ENCODE data around the gene ADCYAP1R1. TPM values are rescaled to one million over a fixed set of nuclear protein-coding genes. Genes with fewer than 3 reads are reported as not detected.

The ADCYAP1R1 gene
- total RNA-seq, 1 donor from 2014 or later: 6.0 TPM

- no peak for DNase-seq
- ATAC-seq: no peak
- intact Hi-C loops (cut with micrococcal nuclease): no loop called here
Observed at GRCh38 chr7:31062746-31063435, 10.8 kb downstream of the ADCYAP1R1 start.

- intact Hi-C loops (cut with micrococcal nuclease): no loop called here
- no peak for ATAC-seq
- no peak for DNase-seq
Observed at GRCh38 chr7:31065021-31065593, 13.0 kb downstream of the ADCYAP1R1 start.

- DNase-seq (no peak), ATAC-seq (no peak)
- intact Hi-C loops (cut with micrococcal nuclease): no loop called here
Observed at GRCh38 chr7:31065840-31066239, 13.7 kb downstream of the ADCYAP1R1 start.

GRCh38 chr7:31066516-31067130, 14.5 kb downstream of the ADCYAP1R1 start:
- DNase-seq (no peak), ATAC-seq (no peak)
- intact Hi-C loops (cut with micrococcal nuclease): no loop called here

GRCh38 chr7:31067491-31067890, 15.4 kb downstream of the ADCYAP1R1 start:
- DNase-seq: no peak
- intact Hi-C loops (cut with micrococcal nuclease): no loop called here
- no peak for ATAC-seq

GRCh38 chr7:31068006-31068675, 16.0 kb downstream of the ADCYAP1R1 start:
- DNase-seq: no peak
- no peak for ATAC-seq
- intact Hi-C loops (cut with micrococcal nuclease): no loop called here

GRCh38 chr7:31069860-31070555, 17.9 kb downstream of the ADCYAP1R1 start:
- no peak for ATAC-seq
- intact Hi-C loops (cut with micrococcal nuclease): no loop called here
- DNase-seq: peak; percentile 6

GRCh38 chr7:31070991-31071644, 19.0 kb downstream of the ADCYAP1R1 start:
- intact Hi-C loops (cut with micrococcal nuclease): no loop called here
- ATAC-seq (peak; percentile 79), DNase-seq (peak; percentile 61)

GRCh38 chr7:31071645-31072029, 19.5 kb downstream of the ADCYAP1R1 start:
- ATAC-seq: peak; percentile 50
- peak; percentile 2 for DNase-seq
- intact Hi-C loops (cut with micrococcal nuclease): no loop called here

- DNase-seq (peak; percentile 19), ATAC-seq (no peak)
- intact Hi-C loops (cut with micrococcal nuclease): no loop called here
Observed at GRCh38 chr7:31073326-31074119, 21.4 kb downstream of the ADCYAP1R1 start.

GRCh38 chr7:31074120-31074383, 21.9 kb downstream of the ADCYAP1R1 start:
- DNase-seq (peak; percentile 17), ATAC-seq (peak; percentile 15)
- intact Hi-C loops (cut with micrococcal nuclease): no loop called here

GRCh38 chr7:31074403-31075085, 22.4 kb downstream of the ADCYAP1R1 start:
- intact Hi-C loops (cut with micrococcal nuclease): no loop called here
- peak; percentile 87 for DNase-seq
- peak; percentile 86 for ATAC-seq

GRCh38 chr7:31075086-31075405, 22.9 kb downstream of the ADCYAP1R1 start:
- intact Hi-C loops (cut with micrococcal nuclease): no loop called here
- DNase-seq (peak; percentile 14), ATAC-seq (no peak)

GRCh38 chr7:31076051-31076450, 23.9 kb downstream of the ADCYAP1R1 start:
- DNase-seq (no peak), ATAC-seq (no peak)
- intact Hi-C loops (cut with micrococcal nuclease): no loop called here

GRCh38 chr7:31076641-31077310, 24.7 kb downstream of the ADCYAP1R1 start:
- no peak for ATAC-seq

GRCh38 chr7:31077484-31078362, 25.6 kb downstream of the ADCYAP1R1 start:
- DNase-seq (no peak), ATAC-seq (no peak)
- intact Hi-C loops (cut with micrococcal nuclease): no loop called here

More at GRCh38 chr7:31076641-31077310, 24.7 kb downstream of the ADCYAP1R1 start:
- intact Hi-C loops (cut with micrococcal nuclease): no loop called here
- no peak for DNase-seq

Measured in left ventricle myocardium superior (tissue), 1 donor.